BE2C (cell line): ENCODE results near the gene B4GALT2.

ENCODE experiments used
- DNase-seq: peaks from one replicate; pipeline ENCODE4 v3.0.0-alpha.2; 2020
- H3K27me3 ChIP-seq: fragments of 250-450 bp; sonication (Bioruptor Pico); 2 replicates; pipeline ENCODE4 v1.5.1; 2020; ENCODE audit warnings: mild to moderate bottlenecking
- H3K36me3 ChIP-seq: fragments of 250-450 bp; sonication (Bioruptor Pico); 2 replicates; pipeline ENCODE4 v1.5.1; 2020; ENCODE audit warnings: mild to moderate bottlenecking
- H3K4me1 ChIP-seq: fragments of 250-450 bp; sonication (Bioruptor Pico); 2 replicates; pipeline ENCODE4 v1.5.1; 2020
- H3K4me3 ChIP-seq: 2 replicates; pipeline ENCODE4 v1.5.1; 2011; ENCODE audit warnings: low read depth, low read length
- H3K9me3 ChIP-seq: fragments of 250-450 bp; sonication (Bioruptor Pico); 2 replicates; pipeline ENCODE4 v1.5.1; 2020
- CTCF ChIP-seq: IDR thresholded peaks from 2 replicates; pipeline ENCODE4 v1.5.1; 2012; ENCODE audit warnings: mild to moderate bottlenecking, low read depth, low read length

B4GALT2 gene

DNA sequence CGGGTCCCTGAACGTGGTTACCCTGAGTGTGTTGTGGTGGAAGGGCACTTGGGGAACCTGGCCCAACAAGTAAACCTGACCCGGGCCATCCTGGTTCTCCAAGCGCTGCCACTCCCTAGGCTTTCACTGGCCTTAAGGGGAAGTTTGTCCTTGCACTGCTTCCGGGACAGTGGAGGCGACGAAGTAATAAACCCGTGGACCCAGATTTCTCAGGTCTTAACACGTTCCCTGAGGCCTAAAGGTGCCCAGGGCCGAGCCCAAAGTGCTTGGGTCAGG is 12.1 kb downstream of the B4GALT2 start:
- Histone ChIP-seq H3K27me3 (no peaks in the 10 kb centered on the region), H3K9me3 (no peaks in the 10 kb centered on the region), H3K4me1 (peaks cover 11% of the 10 kb centered on the region; the same call in 1 of the 2 replicates), H3K4me3 (peak overlapping the region; percentile 57), H3K36me3 (no peaks in the 10 kb centered on the region)
- no peak for TF ChIP-seq CTCF
- DNase-seq = no peak

DNA sequence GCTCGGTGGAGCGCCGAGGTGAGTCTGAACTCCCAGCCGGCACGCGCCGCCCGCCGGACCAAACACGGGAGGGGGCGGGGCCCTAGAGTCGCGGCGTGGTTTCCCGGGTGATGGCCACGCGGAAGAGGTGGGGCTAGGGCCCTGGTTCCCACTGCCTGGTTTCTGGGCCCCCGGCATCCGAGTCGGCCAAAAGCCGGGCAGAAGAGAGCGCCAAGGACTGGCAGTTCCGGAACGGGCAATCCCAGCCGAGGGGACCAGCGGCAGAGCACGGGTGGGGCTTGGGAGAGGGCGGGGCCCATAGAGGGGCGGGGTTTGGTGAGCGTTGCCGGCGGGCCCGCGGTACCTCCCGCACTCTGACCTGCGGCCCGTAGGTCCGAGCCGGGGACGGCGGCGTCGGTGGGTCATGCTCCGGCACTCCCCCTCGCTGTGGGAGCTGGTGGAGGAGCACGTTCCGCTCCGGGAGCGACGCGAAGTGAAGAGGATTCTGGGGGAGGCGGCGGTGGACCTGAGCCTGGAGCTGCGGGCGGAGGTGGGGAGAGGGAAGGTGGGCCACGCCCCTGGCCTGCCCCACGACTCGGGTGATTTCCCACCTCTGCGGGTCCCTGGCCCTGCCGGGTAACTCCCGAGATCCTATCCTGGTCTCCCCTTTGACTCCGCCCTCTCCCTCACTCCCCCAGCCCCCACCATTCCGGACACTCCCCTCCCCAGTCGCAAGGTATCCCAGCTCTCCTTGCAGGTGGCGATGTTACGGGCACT is 12.6 kb downstream of the B4GALT2 start, which contains the start of gene CCDC24:
TSS of gene CCDC24 (plus strand) at position 124 of the 756 bp plus-strand sequence. CDS start at position 404, 280 bp downstream.
- Histone ChIP-seq H3K27me3 (no peaks in the 10 kb centered on the region), H3K4me3 (peak within 1 kb of the TSS; percentile 57), H3K36me3 (no peaks in the 10 kb centered on the region), H3K4me1 (peaks cover 13% of the 10 kb centered on the region), H3K9me3 (no peaks in the 10 kb centered on the region)
- DNase-seq = peak; percentile 69
- TF ChIP-seq CTCF = no peak

DNA sequence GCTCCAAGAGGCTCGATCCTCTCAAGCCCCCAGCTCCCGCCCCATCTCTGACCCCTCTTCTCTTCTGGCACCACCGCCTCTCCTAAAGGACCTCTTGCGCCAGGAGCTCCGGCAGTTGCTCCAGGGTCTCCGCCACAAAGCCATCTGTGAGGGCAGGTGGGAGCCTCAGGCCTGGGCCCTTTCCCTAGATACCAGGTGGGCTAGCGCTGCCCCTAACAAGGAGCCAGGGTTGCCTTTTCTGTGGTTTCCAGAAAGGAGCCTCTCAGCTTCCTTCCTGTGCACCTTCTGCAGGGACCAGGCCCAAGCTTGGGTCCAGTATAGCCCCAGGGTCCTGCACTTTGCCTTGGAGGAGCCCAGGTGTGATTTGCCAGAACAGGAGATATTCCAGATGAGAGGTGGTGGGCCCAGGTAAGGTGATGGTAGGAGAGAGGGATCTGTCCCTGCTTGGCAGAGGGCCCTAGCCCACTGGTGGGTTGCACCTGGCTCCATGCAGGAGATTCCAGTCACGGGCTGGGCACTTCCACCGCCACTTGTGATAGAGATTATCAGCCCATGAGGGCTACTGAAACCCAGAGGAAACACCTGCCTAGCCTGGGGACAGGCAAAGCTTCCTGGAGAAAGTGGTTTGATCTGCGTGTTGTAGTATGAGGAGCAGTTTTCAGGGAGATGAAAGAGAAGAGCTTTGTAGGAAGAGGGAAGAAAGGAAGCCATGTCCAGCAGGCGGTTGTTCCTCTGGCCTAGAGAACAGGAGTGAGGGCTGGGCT is 13.4 kb downstream of the B4GALT2 start:
- DNase-seq = no peak
- no peak overlapping the region for H3K4me3 ChIP-seq
- no peaks in the 10 kb centered on the region for H3K27me3 ChIP-seq
- peaks cover 19% of the 10 kb centered on the region for H3K4me1 ChIP-seq
- H3K36me3 ChIP-seq = no peaks in the 10 kb centered on the region
- no peak for TF ChIP-seq CTCF
- H3K9me3 ChIP-seq = no peaks in the 10 kb centered on the region

- H3K4me3 ChIP-seq = no peak overlapping the region
- no peak for TF ChIP-seq CTCF
- H3K27me3 ChIP-seq = no peaks in the 10 kb centered on the region
- no peak for DNase-seq
- H3K9me3 ChIP-seq = no peaks in the 10 kb centered on the region
- H3K36me3 ChIP-seq = no peaks in the 10 kb centered on the region
- H3K4me1 ChIP-seq = peaks cover 19% of the 10 kb centered on the region
Observed at GRCh38 chr1:43993206-43993914, 14.3 kb downstream of the B4GALT2 start.

GRCh38 chr1:43994071-43994470 is 15.1 kb downstream of the B4GALT2 start:
- Histone ChIP-seq H3K4me1 (peaks cover 19% of the 10 kb centered on the region), H3K9me3 (no peaks in the 10 kb centered on the region), H3K36me3 (no peaks in the 10 kb centered on the region), H3K27me3 (no peaks in the 10 kb centered on the region), H3K4me3 (no peak overlapping the region)
- no peak for DNase-seq
- no peak for TF ChIP-seq CTCF
